GM12878 (cell line): ENCODE measurements around the gene MEIG1. TPM values are rescaled to one million over a fixed set of nuclear protein-coding genes. Genes with fewer than 3 reads are reported as not detected.

ENCODE experiments used
- ATAC-seq: fragments of 200-7000 bp; cut with Tn5 transposase; 3 replicates; pipeline ENCODE4 v1.9.1; 2020; ENCODE audit warnings: mild to moderate bottlenecking, moderate library complexity
- BruUV-seq: library from RNA; stranded (reverse); fragments of 400-500 nt; replicated peaks from 2 replicates; lab custom pipeline; 2021; lab: Mats Ljungman, UMichigan
- CTCF ChIA-PET: fragments of 300-600 bp; sonication (Branson Sonifier 250); formaldehyde crosslinking; extraction: SDS; loops from one replicate; lab custom pipeline; 2021; ENCODE audit warnings: inconsistent platforms; lab: Yijun Ruan, JAX
- POLR2A ChIA-PET: fragments of 350-600 bp; formaldehyde crosslinking; extraction: SDS; loops from one replicate; lab custom pipeline; 2021; ENCODE audit warnings: inconsistent platforms; lab: Charles Lee
- RAD21 ChIA-PET: fragments of 300-600 bp; sonication (Branson Sonifier 250); formaldehyde crosslinking; loops from one replicate; lab custom pipeline; 2023; ENCODE audit warnings: antibody characterized with exemption; ENCODE audit not compliant: unreplicated experiment; lab: Charles Lee
- SMC1A ChIA-PET: fragments of 300-600 bp; sonication (Branson Sonifier 250); formaldehyde crosslinking; loops from one replicate; lab custom pipeline; 2023; ENCODE audit not compliant: unreplicated experiment, uncharacterized antibody; lab: Charles Lee
- DNase-seq: peaks from one replicate; pipeline ENCODE4 v3.0.0-alpha.2; 2011; ENCODE audit warnings: low read depth, low spot score
- FAIRE-seq: peaks from 3 replicates; lab custom pipeline; 2011; peaks lifted over from hg19 to GRCh38; lab: Jason Lieb, UNC
- H2AFZ ChIP-seq: 2 replicates; pipeline ENCODE4 v1.6.0; 2011; ENCODE audit warnings: low read depth, low read length, control low read depth; ENCODE audit not compliant: control insufficient read depth
- H3K27ac ChIP-seq: 2 replicates; pipeline ENCODE4 v1.5.1; 2011; ENCODE audit warnings: control low read depth; ENCODE audit not compliant: control insufficient read depth, insufficient read depth
- H3K27me3 ChIP-seq, 2 experiments: replicated peaks in 1 of 2; 2 replicates each; pipeline versions ENCODE4 v1.6.0 to v1.6.1; 2011; ENCODE audit warnings: low read length in 1 of 2; ENCODE audit not compliant: control insufficient read depth in 2 of 2, insufficient read depth in 2 of 2
- H3K36me3 ChIP-seq, 2 experiments: 2 replicates each; pipeline ENCODE4 v1.5.1; 2011; ENCODE audit warnings: low read length in 1 of 2; ENCODE audit not compliant: control insufficient read depth in 2 of 2, insufficient read depth in 2 of 2
- H3K4me1 ChIP-seq: 2 replicates; pipeline ENCODE4 v1.6.1; 2011; ENCODE audit warnings: mild to moderate bottlenecking, low read length, moderate library complexity, mixed read lengths; ENCODE audit not compliant: control insufficient read depth, insufficient read depth
- H3K4me2 ChIP-seq: 2 replicates; pipeline ENCODE4 v1.6.0; 2011; ENCODE audit warnings: control low read depth; ENCODE audit not compliant: control insufficient read depth, insufficient read depth
- H3K4me3 ChIP-seq: fragments of 200-600 bp; sonication (generic); 2 replicates; pipeline ENCODE4 v1.5.1; 2016
- H3K79me2 ChIP-seq: 2 replicates; pipeline ENCODE4 v1.6.0; 2011; ENCODE audit warnings: low read length; ENCODE audit not compliant: control insufficient read depth, insufficient read depth
- H3K9ac ChIP-seq: 2 replicates; pipeline ENCODE4 v1.8.0; 2011; ENCODE audit warnings: low read length, control low read depth, mixed read lengths; ENCODE audit not compliant: control insufficient read depth, insufficient read depth
- H3K9me3 ChIP-seq: replicated peaks from 3 replicates; pipeline ENCODE4 v1.5.1; 2011; ENCODE audit warnings: mild to moderate bottlenecking, low read length; ENCODE audit not compliant: control insufficient read depth, insufficient read depth
- H4K20me1 ChIP-seq: 2 replicates; pipeline ENCODE4 v1.6.0; 2011; ENCODE audit not compliant: control insufficient read depth, insufficient read depth
- CUX1 ChIP-seq: IDR thresholded peaks from 2 replicates; pipeline ENCODE4 v1.6.1; 2012; ENCODE audit warnings: improper control_type of control experiment, low read depth, low read length; ENCODE audit not compliant: insufficient replicate concordance
- FOS ChIP-seq: IDR thresholded peaks from 3 replicates; pipeline ENCODE4 v1.6.1; 2011; ENCODE audit warnings: borderline replicate concordance; ENCODE audit not compliant: insufficient read length; ENCODE audit errors: extremely low read depth
- GABPA ChIP-seq: IDR thresholded peaks from 2 replicates; pipeline ENCODE4 v1.6.1; 2014; ENCODE audit warnings: antibody characterized with exemption, low read depth, mild to moderate bottlenecking, inconsistent platforms
- KDM1A ChIP-seq: fragments of 200-600 bp; sonication (generic); IDR thresholded peaks from 2 replicates; pipeline ENCODE4 v1.6.1; 2016; ENCODE audit warnings: borderline replicate concordance
- MEF2A ChIP-seq: IDR thresholded peaks from 2 replicates; pipeline ENCODE4 v1.6.1; 2011; ENCODE audit warnings: low read depth, mild to moderate bottlenecking, low read length, moderate library complexity; ENCODE audit not compliant: insufficient read depth
- MEF2B ChIP-seq: fragments of 450-650 bp; IDR thresholded peaks from 2 replicates; pipeline ENCODE4 v1.6.1; 2018; ENCODE audit warnings: mild to moderate bottlenecking, moderate library complexity; ENCODE audit not compliant: partially characterized antibody, poor library complexity, severe bottlenecking
- MYB ChIP-seq: fragments of 150-350 bp; IDR thresholded peaks from 2 replicates; pipeline ENCODE4 v1.6.1; 2014; ENCODE audit warnings: mild to moderate bottlenecking, low read depth, low read length, borderline replicate concordance
- NFYB ChIP-seq: IDR thresholded peaks from 2 replicates; pipeline ENCODE4 v1.6.1; 2011; ENCODE audit warnings: low read depth, mild to moderate bottlenecking, low read length, improper control_type of control experiment, moderate library complexity; ENCODE audit not compliant: insufficient read depth
- NRF1 ChIP-seq: conservative IDR thresholded peaks from 2 replicates; pipeline ENCODE4 v1.6.1; 2011; ENCODE audit warnings: mild to moderate bottlenecking, low read depth, low read length, improper control_type of control experiment
- POU2F2 ChIP-seq: IDR thresholded peaks from 3 replicates; pipeline ENCODE4 v1.6.1; 2011; ENCODE audit warnings: low read depth, mild to moderate bottlenecking, low read length, borderline replicate concordance
- RAD51 ChIP-seq: fragments of 450-650 bp; IDR thresholded peaks from 2 replicates; pipeline ENCODE4 v1.6.1; 2016; ENCODE audit warnings: moderate library complexity, mild to moderate bottlenecking, inconsistent platforms
- RB1 ChIP-seq: fragments of 450-650 bp; formaldehyde crosslinking; IDR thresholded peaks from 2 replicates; pipeline ENCODE4 v1.6.1; 2017; ENCODE audit warnings: mild to moderate bottlenecking, borderline replicate concordance
- REST ChIP-seq: IDR thresholded peaks from 2 replicates; pipeline ENCODE4 v1.6.1; 2012; ENCODE audit warnings: mild to moderate bottlenecking, low read depth, low read length
- USF2 ChIP-seq: IDR thresholded peaks from 2 replicates; pipeline ENCODE4 v1.6.1; 2011; ENCODE audit warnings: low read depth, low read length, improper control_type of control experiment, borderline replicate concordance
- YBX1 ChIP-seq: fragments of 450-650 bp; IDR thresholded peaks from 2 replicates; pipeline ENCODE4 v1.6.1; 2016; ENCODE audit warnings: antibody characterized with exemption
- WGBS: methylation state at CpG from one replicate; pipeline ENCODE4 v1.1.6; 2016; ENCODE audit warnings: low lambda C conversion rate; ENCODE audit not compliant: insufficient replicate concordance, insufficient coverage; ENCODE audit errors: missing lambda C conversion rate; 5-methylcytosine and 5-hydroxymethylcytosine counted together
- in situ Hi-C: fragments of 300-500 bp; cut with MboI; formaldehyde crosslinking; loops from 9 replicates; pipeline ENCODE4 v1.14.3; 2018; ENCODE audit warnings: mixed read lengths
- intact Hi-C: fragments of 100-400 bp; cut with micrococcal nuclease; formaldehyde crosslinking; loops from one replicate; pipeline ENCODE4 v1.14.2; 2022; ENCODE audit not compliant: unreplicated experiment
- polyA plus RNA-seq, 11 experiments: library from polyadenylated mRNA; depleted of rRNA in 4 of 11; unstranded in 6 of 11; stranded (reverse) in 5 of 11; fragments of >200 nt; fragmentation: Nextera tagmentation in 4 of 11; fragmentation: Illumina TruSeq in 1 of 11; extraction: Ambion mirVana in 4 of 11; extraction: Trizol in 1 of 11; gene quantifications; 1 replicate in 1 of 11; 2 replicates in 10 of 11; pipeline versions ENCODE4 v1.2.1 to v1.2.3, GENCODE V29; 2011 to 2016; ENCODE audit warnings: inconsistent platforms in 2 of 11, missing spikeins in 2 of 11, low read depth in 1 of 11
- total RNA-seq, 4 experiments: library from RNA; depleted of rRNA in 3 of 4; stranded (reverse); fragments of >200 nt in 3 of 4; fragmentation: Illumina TruSeq in 1 of 4; extraction: Trizol in 1 of 4; gene quantifications; 2 replicates each; pipeline versions ENCODE4 v1.2.1 to v1.2.3, GENCODE V29; 2013 to 2021

MEIG1 gene
- total and polyA plus RNA-seq, 10 of the 15 experiments (the other 5 are each of a cell fraction or from before 2014, with no cell fraction given): 0.13 to 1.9 (median 0.80) TPM; not detected in 2

- no peaks in the 10 kb centered on the region for H3K4me1 ChIP-seq
- H3K4me3 ChIP-seq: no peak overlapping the region
- WGBS: 97% methylated on average over 2 of the region's 2 CpGs
- DNase-seq (no peak), ATAC-seq (no peak), FAIRE-seq (no peak)
- POLR2A ChIA-PET: no interaction called here
- H3K9me3 ChIP-seq: no peaks in the 10 kb centered on the region
- H3K79me2 ChIP-seq: peaks cover 3% of the 10 kb centered on the region
- CTCF ChIA-PET: interaction anchor here (0.5 to 1.4 kb wide), 3 partner anchors 8 to 33 kb away, joined by 3 to 4 read pairs (median 3); no protein-coding TSS in a partner anchor
- in situ Hi-C loops: no loop called here
- H3K27me3 ChIP-seq: no peaks in the 10 kb centered on the region
- H3K36me3 ChIP-seq: peaks cover 4 to 23% of the 10 kb centered on the region in 2 experiments; a peak in 3 of 4 replicates
- no peak overlapping the region for H2AFZ ChIP-seq
- RAD21 ChIA-PET: no interaction called here
- H3K4me2 ChIP-seq: no peak overlapping the region
- H4K20me1 ChIP-seq: no peaks in the 10 kb centered on the region
- intact Hi-C loops: no loop called here
- SMC1A ChIA-PET: interaction anchor here (1.0 to 1.5 kb wide), 2 partner anchors 14 to 19 kb away, joined by 3 read pairs; no protein-coding TSS in a partner anchor
- H3K27ac ChIP-seq: no peak overlapping the region
- no peak overlapping the region for H3K9ac ChIP-seq
- BruUV-seq: no TSS peak
- no peak for TF ChIP-seq MEF2A
- no peak for TF ChIP-seq MEF2B
- TF ChIP-seq YBX1: no peak
- TF ChIP-seq NFYB: no peak
- TF ChIP-seq GABPA: no peak
- no peak for TF ChIP-seq CUX1
- no peak for TF ChIP-seq MYB
- no peak for TF ChIP-seq KDM1A
- no peak for TF ChIP-seq POU2F2
- no peak for TF ChIP-seq RAD51
- no peak for TF ChIP-seq USF2
- TF ChIP-seq NRF1: no peak
- no peak for TF ChIP-seq RB1
- TF ChIP-seq FOS: no peak
- TF ChIP-seq REST: no peak
Observed at GRCh38 chr10:14936584-14936983, 22.6 kb upstream of the MEIG1 start.
